ENCODE data around the gene DIPK1A.

- no peak for TF ChIP-seq CTCF (IDR thresholded peaks at IDR 0.05)
- TF ChIP-seq POLR2A (IDR thresholded peaks at IDR 0.05), result no peak
Measured at GRCh38 chr1:92805216-92805615, 156.0 kb downstream of the DIPK1A start.
